Ramos (cell line): ENCODE data around the gene SMTN.

Experiments
- in situ Hi-C: fragments of 300-500 bp; cut with MboI; formaldehyde crosslinking; loops from one replicate; pipeline ENCODE4 v1.14.3; 2022; ENCODE audit warnings: low sequenced_read_pairs; ENCODE audit not compliant: unreplicated experiment

The SMTN gene

DNA sequence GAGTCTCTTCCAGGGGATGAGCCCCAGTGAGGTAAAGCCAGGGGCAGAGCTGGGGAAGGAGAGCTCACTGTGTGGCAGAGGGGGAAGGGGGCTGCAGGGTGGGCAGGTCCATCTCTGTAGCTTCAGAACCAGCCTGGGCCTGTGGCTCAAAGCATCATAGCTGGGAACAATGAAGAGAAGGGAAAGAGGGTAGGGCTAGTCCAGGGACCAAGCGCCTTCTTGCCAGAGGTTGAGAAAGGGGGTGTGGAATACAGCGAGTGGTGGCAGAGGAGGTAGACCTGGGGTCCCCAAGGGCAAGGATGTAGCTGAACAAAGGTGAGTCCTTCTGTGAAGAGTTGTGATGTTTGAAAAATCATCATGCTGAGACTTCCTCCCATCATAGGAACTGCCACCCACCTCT, 60.4 kb downstream of the SMTN start:
- in situ Hi-C loops = loop anchor here (10.0 kb wide), 1 partner anchor 377 kb away; no protein-coding TSS in a partner anchor

DNA sequence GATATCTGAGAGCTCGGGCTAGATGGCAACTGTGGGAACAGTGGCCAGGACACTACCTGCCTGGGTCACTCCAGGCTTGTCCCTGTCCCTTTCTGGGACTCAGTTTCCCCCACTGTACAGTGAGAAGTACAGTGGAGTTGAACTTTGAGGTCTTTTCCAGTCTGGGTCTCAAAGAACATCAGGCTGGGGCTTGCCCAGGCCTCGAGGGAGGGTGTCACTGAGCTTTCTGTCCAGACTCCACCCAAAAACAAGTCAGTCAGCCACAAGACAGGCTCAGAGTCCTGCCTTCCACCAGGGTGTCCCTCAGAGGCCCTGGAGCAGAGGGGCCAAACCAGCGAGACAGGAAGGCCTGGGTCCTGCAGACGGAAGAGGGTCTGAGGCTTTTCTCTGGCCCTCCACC, 61.2 kb downstream of the SMTN start:
- in situ Hi-C loops = loop anchor here (10.0 kb wide), 1 partner anchor 377 kb away; no protein-coding TSS in a partner anchor

DNA sequence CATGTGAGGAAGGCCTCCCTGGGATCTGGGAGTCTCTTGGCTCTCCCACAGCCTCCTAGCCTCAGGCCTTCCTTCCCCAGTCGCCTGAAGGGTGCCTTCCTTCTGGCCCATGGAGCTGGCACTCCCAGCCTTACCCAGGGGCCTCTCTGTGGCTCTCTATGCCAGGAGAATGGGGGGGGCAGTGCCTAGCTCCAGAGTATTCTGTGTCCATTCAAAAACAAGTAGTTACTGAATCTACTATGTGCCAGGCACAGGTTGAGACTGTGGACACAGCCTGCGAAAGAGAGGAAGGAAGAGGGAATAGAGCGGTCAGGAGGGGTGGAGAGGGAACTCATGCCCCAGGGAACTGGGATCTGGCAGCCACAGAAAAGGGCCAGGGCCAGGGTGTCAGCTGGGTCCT, 61.9 kb downstream of the SMTN start:
- in situ Hi-C loops = loop anchor here (10.0 kb wide), 1 partner anchor 378 kb away; no protein-coding TSS in a partner anchor

DNA sequence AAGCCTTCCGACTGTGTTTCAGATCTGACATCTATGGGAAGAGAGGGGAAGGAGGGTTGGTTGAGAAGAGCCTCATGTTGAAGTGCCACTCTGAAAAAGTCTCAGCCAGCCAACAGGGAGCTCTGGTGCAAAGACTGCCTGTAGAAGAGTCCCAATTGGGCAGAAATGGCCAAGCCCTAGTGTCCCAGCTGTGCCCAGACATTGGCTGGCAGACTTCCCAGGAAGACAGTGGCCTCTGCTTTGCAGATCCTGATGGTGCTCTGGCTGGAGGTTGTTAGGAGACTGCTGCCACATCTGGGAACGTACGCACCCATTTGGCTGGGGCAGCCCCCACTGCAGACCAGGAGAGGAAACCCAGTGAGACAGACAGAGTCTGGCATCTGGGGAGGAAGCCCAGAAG, 62.4 kb downstream of the SMTN start:
- in situ Hi-C loops = loop anchor here (10.0 kb wide), 1 partner anchor 379 kb away; no protein-coding TSS in a partner anchor

DNA sequence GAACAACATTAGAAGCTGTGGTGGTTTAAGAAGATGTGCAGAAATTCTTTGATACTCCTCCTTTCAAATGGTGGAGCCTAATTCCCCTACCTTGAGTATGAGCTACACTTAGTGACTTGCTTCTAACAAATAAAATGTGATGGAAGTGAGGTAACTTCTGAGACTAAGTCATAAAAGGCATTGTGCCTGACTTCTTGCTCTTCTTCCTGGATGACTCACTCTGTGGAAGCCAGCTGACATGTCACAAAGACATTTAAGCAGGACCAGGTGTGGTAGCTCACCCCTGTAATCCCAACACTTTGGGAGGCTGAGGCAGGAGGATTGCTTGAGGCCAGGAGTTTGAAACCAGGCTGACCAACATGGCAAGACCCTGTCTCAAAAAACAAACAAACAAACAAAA, 63.1 kb downstream of the SMTN start:
- in situ Hi-C loops = loop anchor here (10.0 kb wide), 1 partner anchor 379 kb away; no protein-coding TSS in a partner anchor

DNA sequence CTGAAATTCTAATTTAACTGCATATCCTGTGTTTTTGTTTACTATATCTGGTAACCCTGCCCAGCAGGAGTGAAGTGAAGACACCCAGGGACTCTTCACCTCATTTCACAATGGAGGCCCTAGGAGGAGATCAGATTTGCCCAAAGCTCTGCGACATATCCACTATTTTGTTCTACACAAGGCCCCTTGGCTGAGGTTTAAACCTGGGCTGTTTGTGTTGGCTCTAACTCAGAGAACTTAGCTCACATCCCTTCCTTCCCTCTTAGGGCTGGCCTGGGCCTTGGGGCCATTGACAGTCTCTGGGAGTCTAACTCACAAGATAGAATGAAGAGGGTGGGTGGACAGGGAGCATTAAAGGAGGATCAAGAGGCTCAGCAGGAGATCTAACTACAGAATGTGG, 67.4 kb downstream of the SMTN start:
- in situ Hi-C loops = loop anchor here (10.0 kb wide), 1 partner anchor 384 kb away; no protein-coding TSS in a partner anchor

DNA sequence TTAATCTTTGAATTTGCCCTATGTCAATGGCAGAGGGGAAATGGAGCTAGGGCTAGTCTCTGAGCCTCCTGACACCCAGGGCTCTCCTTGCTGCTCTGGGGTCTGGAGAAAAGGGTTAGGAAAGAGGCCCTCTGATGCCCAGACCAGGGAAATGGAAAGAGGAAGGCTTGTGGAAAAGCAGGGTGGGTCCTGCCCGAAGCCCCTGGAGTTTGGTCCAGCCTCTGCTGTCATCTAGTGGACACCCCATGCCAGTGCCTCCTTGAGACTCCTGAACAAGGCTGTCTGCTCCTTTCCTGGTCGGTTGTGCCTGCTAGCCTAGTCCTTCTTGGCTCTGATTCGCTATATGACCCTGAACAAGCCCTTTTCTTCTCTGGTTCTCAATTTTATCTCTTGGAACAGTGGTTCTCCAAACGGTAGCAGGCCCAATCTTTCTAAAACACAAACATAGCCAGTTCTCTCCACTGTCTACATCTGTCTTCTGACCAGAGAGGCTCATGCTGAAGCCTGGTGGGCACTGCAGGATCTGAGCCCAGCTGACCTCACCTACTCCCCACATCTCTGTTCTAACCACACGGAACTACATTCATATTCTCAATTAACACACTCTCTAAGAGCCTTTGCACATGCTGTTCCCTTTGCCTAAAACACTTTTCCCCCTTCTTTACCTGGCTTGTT, 68.0 kb downstream of the SMTN start:
- in situ Hi-C loops = loop anchor here (10.0 kb wide), 1 partner anchor 384 kb away; no protein-coding TSS in a partner anchor

DNA sequence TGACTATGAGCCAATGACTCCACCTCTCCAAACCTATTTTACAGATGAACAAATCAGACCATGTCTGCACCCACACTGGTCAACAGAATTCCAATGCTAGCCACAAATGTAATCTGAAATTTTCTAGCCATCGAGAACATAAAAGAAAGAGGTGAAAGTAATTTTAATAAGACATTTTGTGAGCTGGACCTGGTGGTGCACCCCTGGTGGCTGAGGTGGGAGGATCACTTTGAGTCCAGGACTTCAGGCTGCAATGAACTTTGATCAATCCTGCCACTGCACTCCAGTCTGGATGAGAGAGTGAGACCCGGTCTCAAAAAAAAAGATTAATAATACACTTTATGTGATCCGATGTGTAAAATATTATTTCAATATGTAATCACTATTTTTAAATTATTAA, 69.5 kb downstream of the SMTN start:
- in situ Hi-C loops = no loop called here

DNA sequence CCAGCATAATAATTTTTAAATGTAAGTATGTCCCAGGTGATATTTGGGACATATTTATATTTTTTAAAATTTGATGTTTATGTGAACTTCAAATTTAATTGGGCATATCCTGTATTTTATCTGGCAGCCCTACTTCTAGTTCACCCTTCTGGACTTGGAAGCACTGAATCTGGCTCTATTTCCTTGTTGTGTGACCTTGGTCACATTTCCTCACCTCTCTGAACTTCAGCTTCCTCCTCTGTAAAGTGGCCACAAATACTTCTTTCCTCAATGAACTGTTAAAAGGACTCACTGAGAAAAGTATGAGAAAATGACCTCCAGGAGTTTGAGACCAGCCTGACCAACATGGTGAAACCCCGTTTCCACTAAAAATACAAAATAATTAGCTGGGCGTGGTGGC, 70.8 kb downstream of the SMTN start:
- in situ Hi-C loops = no loop called here

DNA sequence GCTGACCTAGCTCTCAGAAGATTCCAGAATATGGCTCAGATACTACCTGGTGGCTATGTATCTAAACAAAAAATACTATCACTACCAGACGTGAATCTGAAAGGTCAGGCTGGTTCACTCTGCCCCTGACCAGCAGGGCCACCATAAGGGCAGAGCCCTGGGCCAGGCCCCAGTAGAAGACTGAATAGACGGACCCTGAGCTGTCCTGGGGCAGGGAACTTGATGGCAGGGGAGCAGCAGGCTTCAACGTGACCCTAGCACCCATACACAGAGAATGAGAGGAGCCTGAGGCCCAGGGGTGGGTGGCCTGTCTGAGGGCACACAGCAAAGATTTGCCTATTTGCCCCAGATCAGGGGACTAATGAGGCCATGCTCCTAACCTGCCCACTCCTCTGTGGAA, 72.2 kb downstream of the SMTN start:
- in situ Hi-C loops = no loop called here
